Measurements from ENCODE around the gene RNLS.

Gene RNLS

GRCh38 chr10:88347597-88348304, 235.4 kb downstream of the RNLS start:
- no peak for DNase-seq (ENCODE audit: extremely low read depth in 1 of 2, low read depth in 1 of 2)

DNA sequence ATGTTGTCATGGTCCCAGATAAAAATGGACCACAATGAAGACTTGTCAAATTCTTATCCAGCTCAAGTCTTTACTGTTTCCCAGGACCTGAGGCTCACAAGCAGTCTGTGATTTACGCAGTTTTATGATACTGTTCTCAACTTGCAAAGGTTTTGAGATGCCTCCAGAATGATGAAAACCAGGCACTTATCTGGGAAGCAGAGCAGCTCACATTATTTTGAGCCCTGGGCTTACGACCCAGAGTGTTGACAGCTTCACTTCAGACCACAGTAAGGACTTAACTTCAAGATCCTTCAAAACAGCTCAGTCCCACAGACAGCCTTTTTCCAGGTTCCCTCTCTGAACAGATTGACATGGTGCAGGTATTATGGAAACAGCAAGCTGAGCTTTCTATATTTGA, 236.1 kb downstream of the RNLS start:
- no peak for DNase-seq (ENCODE audit: extremely low read depth in 1 of 2, low read depth in 1 of 2)

- no peak for DNase-seq (ENCODE audit: extremely low read depth in 1 of 2, low read depth in 1 of 2)
Measured at GRCh38 chr10:88346144-88346977, 236.8 kb downstream of the RNLS start.

DNA sequence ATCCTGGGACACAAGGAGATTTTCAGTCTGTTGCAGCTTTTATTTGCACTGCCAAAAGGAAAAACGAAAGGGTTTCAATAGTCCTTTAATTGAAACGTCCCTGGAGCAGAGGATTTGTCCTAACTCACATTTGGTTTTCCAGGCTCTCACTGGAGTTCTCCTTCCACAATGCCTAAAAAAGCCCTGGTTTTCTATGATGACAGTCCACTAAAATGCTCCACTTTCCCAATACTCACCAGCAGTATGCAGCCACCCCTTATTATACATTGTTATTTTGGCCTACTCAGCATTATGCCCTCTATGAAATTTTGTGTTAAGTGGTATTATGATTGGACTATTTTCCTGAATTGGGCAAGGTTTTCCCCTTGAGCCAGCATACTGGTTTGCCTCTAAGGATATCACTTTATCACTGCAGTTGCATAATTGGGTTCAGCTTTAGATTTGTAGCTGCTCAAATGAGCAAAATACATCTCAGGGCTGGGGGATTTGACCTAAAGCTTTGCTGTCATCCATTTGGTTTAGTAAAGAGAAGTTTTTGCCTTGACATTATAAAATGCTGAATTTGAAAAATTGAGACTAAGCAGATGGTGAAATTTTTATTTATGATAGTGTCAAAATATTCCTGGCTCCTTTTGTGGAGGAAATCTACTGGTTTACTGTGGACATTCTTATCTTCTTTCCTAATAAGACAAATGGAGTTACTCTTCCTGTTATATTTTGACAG, 239.2 kb downstream of the RNLS start:
- DNase-seq (ENCODE audit: extremely low read depth in 1 of 2, low read depth in 1 of 2) = no peak

- no peak for DNase-seq (ENCODE audit: extremely low read depth in 1 of 2, low read depth in 1 of 2)
Measured at GRCh38 chr10:88342733-88343310, 240.3 kb downstream of the RNLS start.

- DNase-seq (ENCODE audit: extremely low read depth in 1 of 2, low read depth in 1 of 2) = no peak
Measured at GRCh38 chr10:88337134-88337533, 246.0 kb downstream of the RNLS start.

GRCh38 chr10:88336334-88336733, 246.8 kb downstream of the RNLS start:
- DNase-seq (ENCODE audit: extremely low read depth in 1 of 2, low read depth in 1 of 2) = no peak

DNA sequence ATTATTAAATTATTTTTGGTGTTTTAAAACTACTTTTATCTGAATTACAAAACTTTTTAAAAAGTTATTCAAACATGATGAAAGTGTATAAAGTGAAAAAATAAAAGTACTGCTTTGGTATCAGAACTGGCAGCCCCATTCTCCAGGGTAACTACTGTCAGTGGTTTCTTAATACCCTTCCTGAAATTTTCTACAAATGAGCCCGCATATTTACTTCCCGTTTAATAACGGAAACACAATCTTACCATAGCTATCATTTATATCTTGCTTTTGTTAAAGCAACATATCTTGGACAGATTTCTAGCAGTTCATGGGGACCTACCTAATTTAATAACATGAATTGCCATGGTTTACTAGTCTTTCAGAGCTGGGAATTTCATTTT, 249.9 kb downstream of the RNLS start:
- no peak for DNase-seq (ENCODE audit: extremely low read depth in 1 of 2, low read depth in 1 of 2)

DNA sequence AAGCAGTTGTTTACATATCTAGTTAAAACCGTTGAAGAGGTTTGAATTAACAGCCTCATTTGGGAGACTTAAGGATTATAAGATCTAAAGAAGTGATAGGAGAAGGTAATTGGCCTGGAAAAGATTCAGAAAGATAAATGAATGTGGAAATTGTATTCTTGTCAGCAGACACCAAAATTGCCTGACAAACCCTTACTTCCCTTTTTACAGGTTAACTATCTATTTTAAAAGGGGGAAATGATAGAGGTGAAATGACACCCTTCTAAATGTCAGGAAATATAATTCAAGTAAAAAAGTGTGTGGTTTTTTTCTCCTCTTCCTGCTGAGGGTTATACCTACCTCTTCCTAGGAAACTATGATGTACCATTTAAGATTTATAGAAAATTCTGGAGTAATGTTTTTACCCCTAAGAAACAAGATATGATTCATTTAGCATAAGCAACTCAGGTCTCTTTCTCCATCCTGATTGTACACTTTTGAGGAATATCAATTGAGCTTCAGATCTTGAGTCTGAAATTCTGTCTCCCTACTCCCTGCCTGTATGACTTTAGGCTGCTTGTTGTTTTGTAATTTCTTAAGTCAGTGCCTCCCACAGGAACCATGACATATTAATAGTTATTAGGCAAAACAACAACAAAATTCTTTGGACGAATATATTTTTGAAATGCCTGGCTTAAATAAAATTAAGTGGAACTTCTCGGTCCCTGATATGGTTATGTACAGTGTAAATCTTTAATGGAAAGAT, 250.4 kb downstream of the RNLS start:
- no peak for DNase-seq (ENCODE audit: extremely low read depth in 1 of 2, low read depth in 1 of 2)

DNA sequence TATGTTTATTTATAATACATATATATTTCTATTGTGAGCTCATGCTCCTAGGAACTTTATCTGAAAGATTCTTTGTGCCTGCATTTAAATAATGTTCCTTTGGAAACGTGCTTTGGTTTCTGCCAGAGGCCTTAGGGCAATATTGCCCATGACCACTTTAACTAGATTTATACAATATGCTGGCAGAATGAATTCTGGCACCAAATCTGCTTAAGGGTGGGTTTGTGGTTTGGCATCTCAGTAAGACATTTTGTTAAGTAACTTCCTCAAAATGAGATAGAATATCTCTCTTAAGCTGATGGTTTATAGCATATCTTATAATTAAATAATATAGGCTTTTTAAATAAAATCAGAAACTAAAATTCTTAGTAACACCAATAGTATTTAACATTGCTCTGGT, 252.9 kb downstream of the RNLS start:
- DNase-seq (ENCODE audit: extremely low read depth in 1 of 2, low read depth in 1 of 2) = no peak

- DNase-seq (ENCODE audit: extremely low read depth in 1 of 2, low read depth in 1 of 2) = no peak
Measured at GRCh38 chr10:88322324-88323063, 260.6 kb downstream of the RNLS start.

DNA sequence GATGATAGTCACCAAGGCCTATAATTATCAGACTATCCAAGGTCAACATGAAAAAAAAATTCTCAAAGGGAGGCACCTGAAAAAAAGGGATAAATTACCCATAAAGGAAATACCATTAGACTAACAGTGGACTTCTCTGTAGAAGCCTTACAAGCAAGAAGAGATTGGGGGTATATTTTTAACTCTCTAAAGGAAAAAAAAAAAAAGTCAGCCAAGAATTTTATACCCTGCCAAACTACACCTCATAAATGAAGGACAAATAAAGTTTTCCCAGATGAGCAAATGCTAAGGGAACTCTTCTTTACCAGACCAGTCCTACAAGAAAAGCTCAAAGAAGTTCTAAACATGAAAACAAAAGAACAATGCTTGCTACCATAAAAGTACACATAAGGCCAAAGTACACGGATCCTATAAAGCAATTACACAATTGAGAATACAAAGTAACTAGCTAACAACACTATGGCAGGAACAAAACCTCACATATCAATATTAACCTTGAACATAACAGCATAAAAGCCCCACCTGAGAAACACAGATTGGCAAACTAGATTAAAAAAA, 263.1 kb downstream of the RNLS start:
- no peak for DNase-seq (ENCODE audit: extremely low read depth in 1 of 2, low read depth in 1 of 2)

- no peak for DNase-seq (ENCODE audit: extremely low read depth in 1 of 2, low read depth in 1 of 2)
Measured at GRCh38 chr10:88318803-88319202, 264.3 kb downstream of the RNLS start.

GRCh38 chr10:88317099-88317498, 266.0 kb downstream of the RNLS start:
- no peak for DNase-seq (ENCODE audit: extremely low read depth in 1 of 2, low read depth in 1 of 2)

DNA sequence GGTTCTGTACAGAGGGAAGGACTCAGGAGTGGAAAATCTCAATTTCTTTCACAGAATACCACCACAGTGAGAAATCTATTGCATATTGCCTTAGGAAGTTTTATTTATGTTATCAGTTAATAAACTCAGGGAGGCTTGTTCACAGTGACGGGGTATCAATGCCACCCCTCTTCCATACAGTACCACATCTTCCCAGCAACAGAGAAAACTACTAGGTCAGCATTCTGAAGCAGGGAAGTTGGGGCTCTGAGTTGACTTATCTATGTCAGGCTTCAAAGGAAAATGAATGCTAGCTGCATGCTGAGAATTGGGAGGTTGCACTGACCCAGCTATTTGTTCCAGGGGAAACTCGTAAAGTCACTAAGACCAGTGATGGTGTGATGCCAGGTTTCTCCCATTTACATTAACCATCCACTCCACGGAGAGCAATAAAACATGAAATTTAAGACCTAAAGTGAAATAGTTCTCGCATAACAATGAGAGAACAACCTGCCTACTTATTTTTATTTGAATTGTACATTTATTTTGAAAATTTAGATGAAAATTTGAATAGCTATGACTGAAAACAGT, 266.7 kb downstream of the RNLS start:
- DNase-seq (ENCODE audit: extremely low read depth in 1 of 2, low read depth in 1 of 2) = no peak

DNA sequence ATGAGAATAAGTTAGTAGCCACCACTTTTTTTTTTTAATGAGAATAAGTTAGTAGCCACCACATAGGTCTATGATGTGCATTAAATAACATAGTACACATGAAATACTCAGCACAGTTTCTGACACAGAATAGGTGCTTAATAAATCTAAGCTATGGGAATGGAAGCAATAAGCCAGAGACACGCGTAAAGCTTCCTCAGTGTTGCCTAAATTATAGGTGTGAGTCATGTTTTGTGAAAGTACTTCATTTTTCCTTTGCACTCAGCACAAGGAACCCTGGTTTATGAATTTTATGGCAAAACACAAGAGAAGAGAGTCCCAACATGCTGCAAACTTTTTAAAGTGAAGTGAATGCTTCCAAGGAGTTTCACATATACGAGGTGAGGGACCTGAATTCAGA, 267.4 kb downstream of the RNLS start:
- DNase-seq (ENCODE audit: extremely low read depth in 1 of 2, low read depth in 1 of 2) = no peak

- DNase-seq (ENCODE audit: extremely low read depth in 1 of 2, low read depth in 1 of 2) = no peak
Measured at GRCh38 chr10:88314362-88314761, 268.8 kb downstream of the RNLS start.

DNA sequence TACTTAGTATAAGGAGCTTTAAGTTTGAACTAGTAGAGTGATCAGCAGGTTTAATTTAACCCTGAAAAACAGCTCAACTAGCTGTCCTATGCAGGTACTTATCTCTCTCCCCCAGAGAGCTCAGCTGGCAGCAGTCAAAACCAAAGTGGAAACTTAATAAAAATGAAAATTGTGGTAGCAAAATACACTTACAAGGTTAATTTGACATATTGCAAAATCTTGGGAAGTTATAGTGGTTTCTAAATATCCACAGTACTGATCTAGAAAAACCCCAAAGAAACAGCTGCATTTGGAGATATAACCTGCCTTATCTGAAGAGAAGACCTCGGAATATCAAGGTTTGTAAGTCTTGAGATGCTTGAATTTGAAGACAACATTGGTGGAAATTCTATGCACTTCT, 269.2 kb downstream of the RNLS start:
- DNase-seq (ENCODE audit: extremely low read depth in 1 of 2, low read depth in 1 of 2) = no peak

GRCh38 chr10:88312855-88313254, 270.3 kb downstream of the RNLS start:
- DNase-seq (ENCODE audit: extremely low read depth in 1 of 2, low read depth in 1 of 2) = no peak

Measured in activated CD8-positive, alpha-beta memory T cell treated with anti-CD3 and anti-CD28 coated beads for 1 hour (primary cell).